Measurements from ENCODE around the gene RIMBP2.
"Not testable (repeated sequence)": the region's sequence is repeated elsewhere in the genome, so short reads cannot be mapped to it uniquely, and the experiment has no call there.

The RIMBP2 gene

DNA sequence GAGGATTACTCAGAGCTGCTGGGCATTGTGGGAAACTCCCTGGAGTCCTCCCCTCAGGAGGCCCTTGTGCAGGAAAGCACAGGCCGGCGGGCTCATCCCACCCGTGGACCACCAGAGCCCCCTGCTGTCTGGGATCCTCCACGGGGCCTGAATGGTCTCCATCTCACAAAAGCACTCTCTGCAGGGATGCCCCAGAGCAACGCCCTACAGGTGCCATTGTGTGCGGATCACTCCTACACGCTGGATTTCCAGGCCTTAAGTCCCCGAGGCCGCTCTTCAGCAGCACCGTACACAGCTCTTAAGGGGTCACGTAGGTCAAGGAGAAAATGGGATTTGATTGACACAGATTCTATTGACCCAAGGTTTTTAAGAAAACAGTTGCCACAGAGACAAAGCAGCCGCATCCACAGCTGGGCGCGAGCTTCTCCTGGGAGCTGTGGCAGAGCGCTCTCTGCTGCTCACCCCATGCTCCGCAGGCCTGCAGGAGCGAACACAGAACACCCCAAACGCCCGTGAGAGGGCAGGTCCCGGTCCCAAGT, 36.7 kb upstream of the RIMBP2 start:
- Histone ChIP-seq H3K4me1 (peaks cover 0 to 16% (median 0%) of the 10 kb centered on the region in 10 experiments; a peak in 4 of 20 replicates), H3K4me3 (no peak overlapping the region), H3K4me2 (no peak overlapping the region), H3K9me3 (replicated peaks in 1 of 11) (peaks cover 9 to 18% (median 16%) of the 10 kb centered on the region in 11 experiments), H3K27me3 (no peaks in the 10 kb centered on the region), H3K9ac (no peak overlapping the region), H3K27ac (no peak overlapping the region), H3K36me3 (no peaks in the 10 kb centered on the region), H4K20me1 (no peaks in the 10 kb centered on the region)
- no peak for TF ChIP-seq Cebpa-rat (IDR thresholded peaks at IDR 0.05)

GRCh38 chr12:130752037-130752436, 35.9 kb upstream of the RIMBP2 start:
- not testable (repeated sequence) for H3K36me3 ChIP-seq, H4K20me1 ChIP-seq, H3K9ac ChIP-seq, H3K27me3 ChIP-seq, H3K4me3 ChIP-seq, H3K27ac ChIP-seq
- Histone ChIP-seq H3K9me3 (replicated peaks in 1 of 11) (peaks cover 9 to 18% (median 16%) of the 10 kb centered on the region in 11 experiments), H3K4me1 (peaks cover 0 to 16% (median 0%) of the 10 kb centered on the region in 10 experiments; a peak in 4 of 20 replicates), H3K4me2 (peak overlapping the region in 1 of 11 experiments; percentile 41; a peak in 1 of 22 replicates)

DNA sequence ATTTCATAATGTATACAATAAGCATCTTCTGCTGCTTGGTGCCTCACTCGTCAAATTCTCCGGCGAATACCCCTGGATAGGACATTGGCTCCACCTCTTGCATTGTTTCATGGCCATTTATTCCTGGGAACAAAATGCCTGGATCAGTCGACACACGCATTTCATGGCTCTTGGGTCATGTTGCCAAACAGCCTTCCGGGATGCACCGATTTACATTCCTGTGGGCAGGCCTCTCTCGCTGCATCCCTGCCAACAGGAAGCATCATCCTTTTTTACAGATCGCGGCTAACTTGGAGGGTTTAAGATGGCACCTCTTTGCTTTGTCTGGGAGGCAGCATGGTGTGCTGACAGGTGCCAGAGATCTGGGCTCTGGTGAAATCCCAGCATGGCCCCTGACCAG, 32.7 kb upstream of the RIMBP2 start:
- H3K27ac ChIP-seq: no peak overlapping the region
- peaks cover 0 to 8% (median 0%) of the 10 kb centered on the region in 10 experiments; a peak in 3 of 20 replicates for H3K4me1 ChIP-seq
- no peak overlapping the region for H3K9ac ChIP-seq
- H3K4me3 ChIP-seq: no peak overlapping the region
- peaks cover 0 to 1% (median 0%) of the 10 kb centered on the region in 11 experiments; a peak in 4 of 22 replicates for H3K9me3 ChIP-seq (replicated peaks in 1 of 11)
- no peaks in the 10 kb centered on the region for H3K36me3 ChIP-seq
- H4K20me1 ChIP-seq: no peaks in the 10 kb centered on the region
- H3K4me2 ChIP-seq: no peak overlapping the region
- no peaks in the 10 kb centered on the region for H3K27me3 ChIP-seq
- TF ChIP-seq Cebpa-rat (IDR thresholded peaks at IDR 0.05): no peak

DNA sequence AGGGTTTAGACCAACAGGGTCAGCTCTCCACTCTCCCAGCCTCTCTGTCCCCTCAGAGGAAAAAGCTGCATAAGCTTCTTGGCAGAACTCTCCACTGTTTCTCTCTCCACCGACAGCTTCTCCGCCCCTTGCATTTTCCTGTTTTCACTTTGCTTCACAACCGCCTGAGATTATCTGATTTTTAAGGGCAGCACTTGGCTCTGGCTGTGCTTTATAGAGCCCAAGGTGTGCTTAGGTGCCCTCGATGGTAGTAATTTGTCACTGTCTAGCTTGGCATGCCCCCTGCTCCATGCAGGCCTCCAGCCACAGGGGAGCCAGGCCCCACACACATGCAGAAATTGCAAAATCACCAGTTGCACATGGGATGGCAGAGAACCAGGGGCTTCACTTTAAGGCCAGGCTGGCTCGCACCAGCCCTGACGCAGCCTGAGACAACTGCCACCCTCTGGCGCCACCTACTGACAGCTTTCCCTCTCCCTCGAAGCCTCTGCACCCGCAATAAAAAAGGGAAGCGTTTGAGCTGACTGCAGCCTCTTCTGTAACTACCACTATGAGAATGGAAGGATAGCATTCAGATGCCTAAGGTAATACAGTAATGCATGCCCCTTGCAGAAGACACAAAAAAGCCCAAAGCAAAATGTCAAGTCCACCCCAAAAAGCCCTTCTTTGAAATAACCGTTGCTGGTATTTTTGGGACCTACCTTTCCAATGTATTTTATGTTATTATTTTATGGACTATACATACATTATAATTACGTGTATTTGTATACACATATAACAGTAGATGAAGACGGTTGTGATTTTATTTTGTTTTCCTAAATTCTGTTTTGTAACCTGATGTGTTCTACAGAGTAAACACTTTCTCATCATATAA, 32.0 kb upstream of the RIMBP2 start:
- peaks cover 0 to 8% (median 0%) of the 10 kb centered on the region in 11 experiments; a peak in 5 of 22 replicates for H3K9me3 ChIP-seq (replicated peaks in 1 of 11)
- H3K4me1 ChIP-seq: peaks cover 0 to 8% (median 0%) of the 10 kb centered on the region in 10 experiments; a peak in 3 of 20 replicates
- H3K27ac ChIP-seq: no peak overlapping the region
- no peaks in the 10 kb centered on the region for H3K27me3 ChIP-seq
- H3K9ac ChIP-seq: no peak overlapping the region
- H3K4me2 ChIP-seq: 0 out of 22 replicates have a peak overlapping the region, but pooled peaks of 1 of the 11 experiments have one; percentile 11
- no peaks in the 10 kb centered on the region for H4K20me1 ChIP-seq
- H3K4me3 ChIP-seq: no peak overlapping the region
- no peak for TF ChIP-seq Cebpa-rat (IDR thresholded peaks at IDR 0.05)
- no peaks in the 10 kb centered on the region for H3K36me3 ChIP-seq

DNA sequence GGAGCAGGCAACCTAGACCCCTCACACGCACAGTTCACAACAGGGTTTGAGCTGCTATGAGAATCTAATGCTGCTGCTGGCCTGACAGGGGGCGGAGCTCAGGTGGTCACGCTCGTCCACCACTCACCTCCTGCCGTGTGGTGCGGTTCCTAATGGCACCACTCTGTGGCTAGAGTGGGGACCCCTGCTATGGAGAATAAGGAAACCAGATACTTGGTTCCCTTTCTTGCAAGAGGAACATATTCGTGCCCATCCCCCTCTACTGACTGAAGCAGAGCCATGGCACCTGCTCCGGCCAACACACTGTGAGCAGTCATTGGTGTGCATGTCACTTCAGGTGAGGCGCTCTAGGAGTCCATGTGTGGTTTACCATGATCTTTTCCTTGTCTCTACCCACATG, 30.4 kb upstream of the RIMBP2 start:
- TF ChIP-seq Cebpa-rat (IDR thresholded peaks at IDR 0.05): no peak
- Histone ChIP-seq H3K27me3 (no peaks in the 10 kb centered on the region), H3K36me3 (no peaks in the 10 kb centered on the region), H3K27ac (no peak overlapping the region), H3K9me3 (replicated peaks in 1 of 11) (peaks cover 0 to 11% (median 4%) of the 10 kb centered on the region in 11 experiments; a peak in 15 of 22 replicates), H4K20me1 (no peaks in the 10 kb centered on the region), H3K4me2 (no peak overlapping the region), H3K9ac (no peak overlapping the region), H3K4me1 (peaks cover 0 to 3% (median 0%) of the 10 kb centered on the region in 10 experiments; a peak in 1 of 20 replicates), H3K4me3 (no peak overlapping the region)

- no peak overlapping the region for H3K4me2 ChIP-seq
- H3K27ac ChIP-seq: no peak overlapping the region
- 0 out of 20 replicates have a peak, but pooled peaks cover 0 to 3% (median 0%) of the 10 kb centered on the region in 10 experiments for H3K4me1 ChIP-seq
- no peaks in the 10 kb centered on the region for H3K36me3 ChIP-seq
- no peak overlapping the region for H3K4me3 ChIP-seq
- no peaks in the 10 kb centered on the region for H4K20me1 ChIP-seq
- no peaks in the 10 kb centered on the region for H3K27me3 ChIP-seq
- no peak overlapping the region for H3K9ac ChIP-seq
- no peak for TF ChIP-seq Cebpa-rat (IDR thresholded peaks at IDR 0.05)
- H3K9me3 ChIP-seq (replicated peaks in 1 of 11): peaks cover 5 to 17% (median 10%) of the 10 kb centered on the region in 11 experiments; a peak in 20 of 22 replicates
Measured at GRCh38 chr12:130745921-130746320, 29.8 kb upstream of the RIMBP2 start.

DNA sequence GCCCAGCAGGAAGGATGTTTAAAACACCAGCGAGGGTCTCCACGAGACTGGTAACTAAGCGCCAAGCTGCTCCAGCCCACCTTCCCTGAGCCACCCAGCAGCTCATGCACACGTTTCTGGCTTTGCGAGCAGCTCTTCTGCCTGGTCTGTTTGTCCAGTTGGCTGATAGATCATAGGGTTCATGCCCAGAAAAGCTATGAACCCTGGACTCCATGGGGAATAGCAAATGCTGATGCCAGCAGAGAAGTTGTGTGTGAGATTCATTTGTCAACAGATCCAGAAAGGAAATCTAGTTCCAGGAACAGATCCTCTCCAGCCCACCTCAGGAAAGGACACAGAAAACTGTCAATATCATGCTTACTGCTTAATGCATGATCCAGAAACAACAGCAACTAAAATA, 28.2 kb upstream of the RIMBP2 start:
- Histone ChIP-seq H3K4me1 (0 out of 20 replicates have a peak, but pooled peaks cover 0 to 3% (median 0%) of the 10 kb centered on the region in 10 experiments), H3K27ac (no peak overlapping the region), H3K4me2 (no peak overlapping the region), H3K9ac (no peak overlapping the region), H3K4me3 (no peak overlapping the region), H3K9me3 (replicated peaks in 1 of 11) (peaks cover 13 to 32% (median 24%) of the 10 kb centered on the region in 11 experiments), H3K36me3 (no peaks in the 10 kb centered on the region), H3K27me3 (no peaks in the 10 kb centered on the region), H4K20me1 (no peaks in the 10 kb centered on the region)
- TF ChIP-seq Cebpa-rat (IDR thresholded peaks at IDR 0.05): no peak

DNA sequence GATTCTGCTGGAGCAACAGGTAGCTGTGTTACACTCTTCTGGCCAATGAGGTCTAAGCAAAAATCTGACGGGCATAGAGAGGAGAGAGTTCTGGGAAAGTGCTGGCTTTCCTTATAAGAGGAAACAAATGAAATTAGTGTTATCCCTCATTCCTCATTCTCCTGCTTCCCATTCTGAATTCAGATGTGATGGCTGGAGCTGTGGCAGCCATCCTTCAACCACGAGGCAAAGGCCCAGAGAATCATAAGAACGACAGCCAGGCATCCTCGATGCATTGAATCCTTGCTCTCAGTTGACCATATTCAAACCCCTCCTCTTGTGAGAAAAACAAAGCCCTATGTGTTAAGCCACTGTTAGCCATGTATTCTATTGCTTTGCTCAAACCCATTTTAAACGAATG, 27.5 kb upstream of the RIMBP2 start:
- H3K4me1 ChIP-seq: 0 out of 20 replicates have a peak, but pooled peaks cover 0 to 3% (median 0%) of the 10 kb centered on the region in 10 experiments
- peaks cover 17 to 37% (median 30%) of the 10 kb centered on the region in 11 experiments for H3K9me3 ChIP-seq (replicated peaks in 1 of 11)
- no peaks in the 10 kb centered on the region for H4K20me1 ChIP-seq
- H3K27ac ChIP-seq: no peak overlapping the region
- H3K4me3 ChIP-seq: no peak overlapping the region
- H3K9ac ChIP-seq: no peak overlapping the region
- no peak overlapping the region for H3K4me2 ChIP-seq
- no peaks in the 10 kb centered on the region for H3K36me3 ChIP-seq
- H3K27me3 ChIP-seq: no peaks in the 10 kb centered on the region
- no peak for TF ChIP-seq Cebpa-rat (IDR thresholded peaks at IDR 0.05)

DNA sequence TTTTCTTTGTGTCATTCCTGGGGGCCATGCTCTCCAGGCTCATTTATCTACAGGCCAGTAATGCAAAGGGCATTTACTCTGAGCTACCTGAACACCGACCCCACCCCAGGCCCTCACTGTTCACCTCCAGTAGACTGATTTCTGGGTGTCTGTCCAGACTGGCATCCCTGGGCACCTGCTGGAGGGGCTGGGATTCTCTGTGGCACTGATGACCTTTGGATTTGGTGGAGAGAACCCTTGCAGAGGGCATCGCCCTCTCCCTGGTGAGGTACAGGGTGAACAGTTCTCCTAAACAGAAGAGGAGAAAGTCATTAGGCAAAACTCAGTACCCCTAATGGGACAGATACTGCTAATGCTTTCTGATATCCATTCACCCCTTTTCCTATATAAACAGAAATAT, 27.1 kb upstream of the RIMBP2 start:
- Histone ChIP-seq H3K9me3 (replicated peaks in 1 of 11) (peaks cover 19 to 39% (median 32%) of the 10 kb centered on the region in 11 experiments), H3K27ac (no peak overlapping the region), H3K4me3 (no peak overlapping the region), H3K9ac (no peak overlapping the region), H3K36me3 (no peaks in the 10 kb centered on the region), H3K27me3 (no peaks in the 10 kb centered on the region), H3K4me2 (no peak overlapping the region), H4K20me1 (no peaks in the 10 kb centered on the region), H3K4me1 (0 out of 20 replicates have a peak, but pooled peaks cover 0 to 3% (median 0%) of the 10 kb centered on the region in 10 experiments)
- no peak for TF ChIP-seq Cebpa-rat (IDR thresholded peaks at IDR 0.05)
